Ovary (tissue), 9 donors: Measurements from ENCODE around the gene VAV2. TPM values are rescaled to one million over a fixed set of nuclear protein-coding genes. Genes with fewer than 3 reads are reported as not detected.

Source experiments
- DNase-seq, 5 donors: peaks; one replicate each; pipeline ENCODE4 v3.0.0-alpha.2; 2019 to 2020
- H3K27ac ChIP-seq, 2 donors: fragments of 200-600 bp; one replicate each; pipeline versions ENCODE4 v1.5.1 to v1.8.0; 2019 to 2022
- H3K27me3 ChIP-seq: fragments of 200-600 bp; one replicate; pipeline ENCODE4 v1.8.0; 2022
- H3K36me3 ChIP-seq: fragments of 200-600 bp; sonication (generic); one replicate; pipeline ENCODE4 v1.5.1; 2019
- H3K4me1 ChIP-seq: one replicate; pipeline ENCODE4 v1.8.1; 2013; ENCODE audit warnings: mild to moderate bottlenecking, moderate library complexity; ENCODE audit not compliant: insufficient read depth
- H3K4me3 ChIP-seq: fragments of 200-600 bp; sonication (generic); one replicate; pipeline ENCODE4 v1.5.1; 2017
- H3K9me3 ChIP-seq, 2 donors: fragments of 200-600 bp in 1 of 2; sonication (generic) in 1 of 2; one replicate each; pipeline versions ENCODE4 v1.5.1 to v1.8.1; 2013 to 2019; ENCODE audit warnings: mild to moderate bottlenecking in 1 of 2, moderate library complexity in 1 of 2
- CTCF ChIP-seq, 3 donors: fragments of 450-650 bp in 2 of 3; fragments of 200-600 bp in 1 of 3; IDR thresholded peaks; one replicate each; pipeline versions ENCODE4 v1.5.1 to v1.8.0; 2016 to 2022; ENCODE audit warnings: antibody characterized with exemption in 3 of 3, mild to moderate bottlenecking in 1 of 3
- EP300 ChIP-seq: sonication (generic); formaldehyde crosslinking; IDR thresholded peaks from one replicate; pipeline ENCODE4 v1.6.1; 2017; ENCODE audit warnings: antibody characterized with exemption
- POLR2A ChIP-seq: fragments of 450-650 bp; IDR thresholded peaks from one replicate; pipeline ENCODE4 v1.6.1; 2017; ENCODE audit warnings: antibody characterized with exemption, mild to moderate bottlenecking, moderate library complexity
- WGBS, 3 donors: extraction: QIAGEN DNeasy Blood & Tissue Kit in 1 of 3; methylation state at CpG; one replicate each; pipeline versions ENCODE4 v1.1.5 to v1.1.7; 2013 to 2017; 5-methylcytosine and 5-hydroxymethylcytosine counted together
- intact Hi-C, 4 donors: fragments of 100-400 bp; cut with DNase I; formaldehyde crosslinking; loops; one replicate each; pipeline versions ENCODE4 v1.11.0 to v1.15.1; 2022 to 2023
- polyA plus RNA-seq, 2 donors: library from polyadenylated mRNA; stranded (reverse); fragments of 200-250 nt in 1 of 2; fragments of 350-450 nt in 1 of 2; fragmentation: Illumina TruSeq in 1 of 2; extraction: RNeasy Lipid Tissue Mini Kit (QIAGEN cat#74804) in 1 of 2; gene quantifications; one replicate each; pipeline ENCODE4 v1.2.3, GENCODE V29; 2013 to 2014
- total RNA-seq, 7 donors: library from RNA; depleted of rRNA in 2 of 7; stranded (reverse); fragments of >200 nt in 2 of 7; fragmentation: NEBNext Ultra II Directional in 3 of 7; extraction: Animal tissue kit (Norgen Biotek cat#: 25700) in 3 of 7; gene quantifications; one replicate each; pipeline versions ENCODE4 v1.1.0 to v1.2.4, GENCODE V29; 2016 to 2023
- donor health status: DM: no; HTN: no; CAD: no; lungs with moderate emphysema.
- donor health status: DM: no; HTN: no; CAD: no.
- donor health status: Bipolar disorder and iron deficiency.
- donor health status: DM: yes; HTN: yes; CAD: no.
- donor health status: DM: no; HTN: no; CAD: no.
- donor health status: DM: yes; HTN: yes; CAD: no.

The VAV2 gene
- total and polyA plus RNA-seq, 9 donors, result 3.7 to 14.1 (median 7.8) TPM

GRCh38 chr9:133952598-133953550 lies 39.2 kb downstream of the VAV2 start:
- H3K4me1 ChIP-seq, result peaks cover 23% of the 10 kb centered on the region
- H3K27ac ChIP-seq, result no peak overlapping the region
- TF ChIP-seq POLR2A (no peak), CTCF (IDR thresholded peaks at IDR 0.05) (no peak), EP300 (no peak)
- H3K36me3 ChIP-seq, result no peaks in the 10 kb centered on the region
- H3K9me3 ChIP-seq, result no peaks in the 10 kb centered on the region
- intact Hi-C loops, result no loop called here
- H3K27me3 ChIP-seq, result no peaks in the 10 kb centered on the region
- no peak overlapping the region for H3K4me3 ChIP-seq
- 87 to 97% (median 93%) methylated on average over 18 of the region's 18 CpGs for WGBS, 3 donors
- DNase-seq, result no peak

- TF ChIP-seq EP300 (no peak), CTCF (IDR thresholded peaks at IDR 0.05) (no peak), POLR2A (no peak)
- no peaks in the 10 kb centered on the region for H3K9me3 ChIP-seq
- no peak overlapping the region for H3K27ac ChIP-seq
- intact Hi-C loops, result no loop called here
- peaks cover 16% of the 10 kb centered on the region for H3K4me1 ChIP-seq
- H3K27me3 ChIP-seq, result no peaks in the 10 kb centered on the region
- no peak for DNase-seq
- no peaks in the 10 kb centered on the region for H3K36me3 ChIP-seq
- WGBS, 3 donors, result 90 to 92% (median 90%) methylated on average over 8 of the region's 8 CpGs
- H3K4me3 ChIP-seq, result no peak overlapping the region
Observed at GRCh38 chr9:133951265-133951664, 40.9 kb downstream of the VAV2 start.

GRCh38 chr9:133950629-133951111 lies 41.5 kb downstream of the VAV2 start:
- Histone ChIP-seq H3K27ac (no peak overlapping the region), H3K4me1 (peaks cover 10% of the 10 kb centered on the region), H3K9me3 (no peaks in the 10 kb centered on the region), H3K36me3 (no peaks in the 10 kb centered on the region), H3K4me3 (no peak overlapping the region), H3K27me3 (no peaks in the 10 kb centered on the region)
- WGBS, 3 donors, result 20 to 29% (median 22%) methylated on average over 25 of the region's 25 CpGs
- no peak for DNase-seq
- intact Hi-C loops, result no loop called here
- TF ChIP-seq EP300 (no peak), POLR2A (no peak), CTCF (IDR thresholded peaks at IDR 0.05) (no peak)

GRCh38 chr9:133950192-133950591 lies 41.9 kb downstream of the VAV2 start:
- Histone ChIP-seq H3K4me1 (peaks cover 10% of the 10 kb centered on the region), H3K9me3 (no peaks in the 10 kb centered on the region), H3K4me3 (no peak overlapping the region), H3K36me3 (no peaks in the 10 kb centered on the region), H3K27me3 (no peaks in the 10 kb centered on the region), H3K27ac (no peak overlapping the region)
- intact Hi-C loops, result no loop called here
- TF ChIP-seq CTCF (IDR thresholded peaks at IDR 0.05) (no peak), POLR2A (no peak), EP300 (no peak)
- no peak for DNase-seq
- 75 to 81% (median 77%) methylated on average over 12 to 13 of the region's 13 CpGs for WGBS, 3 donors
